Measurements from ENCODE around the gene PROX1. TPM values are rescaled to one million over a fixed set of nuclear protein-coding genes. Genes with fewer than 3 reads are reported as not detected.

Gene PROX1
- total and polyA plus RNA-seq, 2 of the 4 experiments (the other 2 are of a cell fraction) = under 0.01 to 0.02 TPM

- Histone ChIP-seq H2BK20ac (ENCODE audit: low read depth, low read length) (no peak overlapping the region), H2BK15ac (ENCODE audit: low read depth, low read length) (no peak overlapping the region), H3K56ac (ENCODE audit: extremely low read depth, insufficient read depth, low read length) (no peak overlapping the region), H3K4me3 (ENCODE audit: insufficient read depth, low read depth, low read length) (no peak overlapping the region), H2BK120ac (ENCODE audit: low read depth, low read length) (no peak overlapping the region), H3K9me1 (ENCODE audit: insufficient read depth, low read length) (peaks cover 4% of the 10 kb centered on the region; the same call in 1 of the 2 replicates), H3K27ac (ENCODE audit: insufficient read depth, low read length) (no peak overlapping the region), H2AK5ac (ENCODE audit: low read depth, low read length) (no peak overlapping the region), H3K14ac (replicated peaks; ENCODE audit: low read depth, low read length) (no peak overlapping the region), H3K9ac (ENCODE audit: low read depth, low read length) (no peak overlapping the region), H4K5ac (ENCODE audit: low read depth, low read length) (no peak overlapping the region), H2AK9ac (replicated peaks; ENCODE audit: low read depth, low read length, poor library complexity) (no peak overlapping the region), H4K91ac (ENCODE audit: insufficient read depth, low read depth, low read length) (no peak overlapping the region), H3K23ac (ENCODE audit: low read depth, low read length) (no peak overlapping the region), H2AFZ (replicated peaks; ENCODE audit: low read length, poor library complexity) (no peak overlapping the region), H3K18ac (ENCODE audit: low read depth, low read length) (no peak overlapping the region), H3K79me1 (ENCODE audit: low read depth in 1 of 2, low read length in 2 of 2) (no peaks in the 10 kb centered on the region), H3K4me2 (ENCODE audit: low read depth, low read length) (peak overlapping the region; percentile 68), H3K4me1 (ENCODE audit: control insufficient read depth, insufficient read depth, low read length) (peaks cover 3% of the 10 kb centered on the region; the same call in 1 of the 2 replicates), H2BK5ac (ENCODE audit: low read depth, low read length, poor library complexity, severe bottlenecking) (no peak overlapping the region), H3K36me3 (ENCODE audit: control insufficient read depth, insufficient read depth, low read length) (no peaks in the 10 kb centered on the region), H3K27me3 (ENCODE audit: control insufficient read depth, insufficient read depth, low read length) (peaks cover 63% of the 10 kb centered on the region), H4K8ac (ENCODE audit: low read depth in 2 of 2, low read length in 2 of 2) (no peak overlapping the region), H4K20me1 (ENCODE audit: insufficient read depth, low read length) (no peaks in the 10 kb centered on the region), H3K9me3 (ENCODE audit: control insufficient read depth, insufficient read depth, low read length) (peaks cover 3% of the 10 kb centered on the region; the same call in 1 of the 2 replicates), H3K4ac (ENCODE audit: low read depth, low read length) (no peak overlapping the region)
- WGBS, 2 experiments (ENCODE audit: extremely low coverage in 2 of 2, insufficient read length in 1 of 2) = 0% methylated on average over 1 of the region's 6 CpGs; no CpG with 5 or more reads in 1 of the 2 experiments
- intact Hi-C loops (cut with micrococcal nuclease) (loop anchor here (5.0 kb wide), 2 partner anchors 135 to 745 kb away; no protein-coding TSS in a partner anchor), in situ Hi-C loops (cut with MboI; ENCODE audit: low sequenced_read_pairs) (no loop called here), dilution Hi-C loops (cut with HindIII; ENCODE audit: low sequenced_read_pairs, unreplicated experiment) (no loop called here)
- no peak for TF ChIP-seq MAZ (IDR thresholded peaks at IDR 0.05; ENCODE audit: borderline replicate concordance, low read depth, low read length)
- TF ChIP-seq RAD21 (IDR thresholded peaks at IDR 0.05; ENCODE audit: low read length) = no peak
- no peak for TF ChIP-seq RCOR1 (IDR thresholded peaks at IDR 0.05; ENCODE audit: insufficient replicate concordance, low read length)
- TF ChIP-seq RFX5 (IDR thresholded peaks at IDR 0.05; ENCODE audit: low read depth, low read length) = no peak
- TF ChIP-seq MXI1 (IDR thresholded peaks at IDR 0.05; ENCODE audit: borderline replicate concordance, low read depth, low read length) = no peak
- TF ChIP-seq ELK1 (IDR thresholded peaks at IDR 0.05; ENCODE audit: borderline replicate concordance, low read depth, low read length) = no peak
- TF ChIP-seq MAFK (IDR thresholded peaks at IDR 0.05; ENCODE audit: low read depth, low read length) = no peak
- TF ChIP-seq BHLHE40 (IDR thresholded peaks at IDR 0.05; ENCODE audit: low read depth, low read length) = no peak
- no peak for TF ChIP-seq CHD1 (IDR thresholded peaks at IDR 0.05; ENCODE audit: low read depth, low read length)
- TF ChIP-seq SMC3 (IDR thresholded peaks at IDR 0.05; ENCODE audit: low read depth, low read length) = no peak
- TF ChIP-seq FOS (IDR thresholded peaks at IDR 0.05; ENCODE audit: low read depth, low read length) = no peak
- TF ChIP-seq NFE2L2 (IDR thresholded peaks at IDR 0.05; ENCODE audit: low read depth, low read length) = no peak
- no peak for TF ChIP-seq USF2 (IDR thresholded peaks at IDR 0.05; ENCODE audit: low read depth, low read length)
- TF ChIP-seq CEBPB (IDR thresholded peaks at IDR 0.05; ENCODE audit: low read depth, low read length) = no peak
- TF ChIP-seq CTCF (conservative IDR thresholded peaks at IDR 0.05; ENCODE audit: low read depth, low read length) = no peak
- no TSS peak for BruUV-seq (replicated peaks)
- ChIA-PET POLR2A (ENCODE audit: unreplicated experiment) (no interaction called here), CTCF (no interaction called here)
- ATAC-seq (ENCODE audit: low read depth) (no peak), DNase-seq (no peak)
Measured at GRCh38 chr1:213986925-213987250, 885 bp upstream of the PROX1 start.

All from IMR-90 (cell line).